Heart right ventricle (tissue), 16 donors: ENCODE measurements around the gene EFNA2. TPM values are rescaled to one million over a fixed set of nuclear protein-coding genes. Genes with fewer than 3 reads are reported as not detected.

Experiments
- ATAC-seq, 8 donors: fragments of 200-7000 bp; cut with Tn5 transposase; one replicate each; pipeline ENCODE4 v1.9.1; 2020; ENCODE audit warnings: mild to moderate bottlenecking in 8 of 8, moderate library complexity in 8 of 8, moderate number of reproducible peaks in 1 of 8
- DNase-seq, 2 donors: peaks; one replicate each; pipeline ENCODE4 v3.0.0-alpha.2; 2020
- H3K27ac ChIP-seq, 10 donors: fragments of 200-600 bp; sonication (generic) in 2 of 10; one replicate each; pipeline versions ENCODE4 v1.5.0 to v1.8.0; 2020 to 2022; ENCODE audit warnings: mild to moderate bottlenecking in 3 of 10
- H3K27me3 ChIP-seq, 7 donors: fragments of 200-600 bp; one replicate each; pipeline ENCODE4 v1.8.0; 2021 to 2022; ENCODE audit warnings: mild to moderate bottlenecking in 2 of 7
- H3K36me3 ChIP-seq, 9 donors: fragments of 200-600 bp; sonication (generic) in 1 of 9; one replicate each; pipeline versions ENCODE4 v1.5.0 to v1.8.0; 2020 to 2022; ENCODE audit warnings: mild to moderate bottlenecking in 2 of 9
- H3K4me1 ChIP-seq, 9 donors: fragments of 200-600 bp; sonication (generic) in 1 of 9; one replicate each; pipeline versions ENCODE4 v1.5.0 to v1.8.0; 2020 to 2022; ENCODE audit warnings: mild to moderate bottlenecking in 4 of 9
- H3K4me3 ChIP-seq, 10 donors: fragments of 200-600 bp; sonication (generic) in 2 of 10; one replicate each; pipeline versions ENCODE4 v1.5.0 to v1.8.0; 2020 to 2022; ENCODE audit warnings: mild to moderate bottlenecking in 7 of 10, moderate library complexity in 2 of 10
- H3K9me3 ChIP-seq, 11 donors: fragments of 200-600 bp in 10 of 11; sonication (generic) in 2 of 11; one replicate each; pipeline versions ENCODE4 v1.5.0 to v1.8.0; 2013 to 2022; ENCODE audit warnings: mild to moderate bottlenecking in 2 of 11, control low read depth in 1 of 11, moderate library complexity in 1 of 11
- CTCF ChIP-seq, 9 donors: fragments of 200-600 bp; sonication (generic) in 2 of 9; IDR thresholded peaks; one replicate each; pipeline versions ENCODE4 v1.5.0 to v1.8.0; 2021 to 2022; ENCODE audit warnings: antibody characterized with exemption in 9 of 9, mild to moderate bottlenecking in 5 of 9, moderate library complexity in 1 of 9
- WGBS, 2 donors: extraction: QIAGEN DNeasy Blood & Tissue Kit; methylation state at CpG; one replicate each; pipeline ENCODE4 v1.1.7; 2013; ENCODE audit warnings: inconsistent platforms in 1 of 2; 5-methylcytosine and 5-hydroxymethylcytosine counted together
- intact Hi-C, 10 donors: fragments of 100-400 bp; cut with DNase I; formaldehyde crosslinking; loops; one replicate each; pipeline versions ENCODE4 v1.11.1 to v1.14.2; 2022
- polyA plus RNA-seq, 2 donors: library from polyadenylated mRNA; stranded (reverse); fragments of 200-250 nt; gene quantifications; one replicate each; pipeline ENCODE4 v1.2.3, GENCODE V29; 2013
- total RNA-seq, 10 donors: library from RNA; stranded (reverse); fragmentation: NEBNext Ultra II Directional in 3 of 10; extraction: Animal tissue kit (Norgen Biotek cat#: 25700) in 3 of 10; gene quantifications; one replicate each; pipeline versions ENCODE4 v1.2.1 to v1.2.4, GENCODE V29; 2021 to 2023
- donor health status: Arrhythmogenic right ventricular cardiomyopathy.
- donor health status: ischemic (EF 13 %, LVEDD 7.1; RV severe dilation, severe dysfunction).
- donor health status: healthy with polysubstance abuse.
- donor health status: DM: no; HTN: yes; CAD: no.
- donor health status: DM: no; HTN: no; CAD: no.
- donor health status: ischemic (EF 25% LVEDD 6.9; RV normal size, moderate dysfunction).
- donor health status: ischemic (EF 25% LVEDD 5.7; RV mildly dilated, moderate dysfunction).
- donor health status: healthy.
- donor health status: DM: yes; HTN: yes; CAD: no.
- donor health status: Ischemic cardiomyopathy.
- donor health status: ischemic (EF 35%, LVEDD 5.7; RV mildly dilated, moderate dysfunction).
- donor health status: nonischemic (EF 11% LVEDD 7.7; RV severe dilation, severe dysfunction).
- donor health status: DM: yes; HTN: yes; CAD: no.
- donor health status: PGD.
- donor health status: ischemic (EF 29% LVEDD 5.4; RV normal size, mild dysfunction).
- donor health status: nonischemic (EF 23%, LVEDD 6.1; RV moderate dilation, normal function).

Gene EFNA2
- total and polyA plus RNA-seq, 12 donors: 0.04 to 0.45 TPM; not detected in 10

- WGBS, 2 donors: 83 to 86% methylated on average over 41 of the region's 41 CpGs
- H3K9me3 ChIP-seq: no peaks in the 10 kb centered on the region
- no peak overlapping the region for H3K27ac ChIP-seq
- no peak for ATAC-seq
- no peaks in the 10 kb centered on the region for H3K36me3 ChIP-seq
- intact Hi-C loops: loop anchor here in 5 of 10 donors (5.0 to 10.0 kb wide), 4 partner anchors 66 to 86 kb away; a partner anchor contains a TSS
- TF ChIP-seq CTCF (IDR thresholded peaks at IDR 0.05): no peak
- H3K27me3 ChIP-seq: peaks cover 21 to 94% (median 89%) of the 10 kb centered on the region in 7 donors
- H3K4me1 ChIP-seq: peaks cover 0 to 16% (median 3%) of the 10 kb centered on the region in 9 donors
- no peak overlapping the region for H3K4me3 ChIP-seq
- no peak for DNase-seq
These were observed 3.4 kb downstream of the EFNA2 start for GRCh38 chr19:1288833-1289685.

GRCh38 chr19:1289686-1290025, 4.0 kb downstream of the EFNA2 start:
- intact Hi-C loops: loop anchor here in 5 of 10 donors (5.0 to 10.0 kb wide), 4 partner anchors 65 to 85 kb away; a partner anchor contains a TSS
- TF ChIP-seq CTCF (IDR thresholded peaks at IDR 0.05): no peak
- H3K27me3 ChIP-seq: peaks cover 17 to 94% (median 89%) of the 10 kb centered on the region in 7 donors

GRCh38 chr19:1290196-1290702, 4.6 kb downstream of the EFNA2 start:
- Histone ChIP-seq H3K9me3 (no peaks in the 10 kb centered on the region), H3K27ac (no peak overlapping the region), H3K4me3 (no peak overlapping the region), H3K27me3 (peaks cover 21 to 94% (median 88%) of the 10 kb centered on the region in 7 donors), H3K4me1 (peaks cover 0 to 16% (median 3%) of the 10 kb centered on the region in 9 donors), H3K36me3 (no peaks in the 10 kb centered on the region)
- TF ChIP-seq CTCF (IDR thresholded peaks at IDR 0.05): no peak
- ATAC-seq (no peak), DNase-seq (no peak)
- 88 to 93% methylated on average over 24 of the region's 24 CpGs for WGBS, 2 donors
- intact Hi-C loops: no loop called here

More at GRCh38 chr19:1289686-1290025, 4.0 kb downstream of the EFNA2 start:
- no peak for ATAC-seq
- 81 to 85% methylated on average over 19 of the region's 19 CpGs for WGBS, 2 donors
- Histone ChIP-seq H3K36me3 (no peaks in the 10 kb centered on the region), H3K4me1 (peaks cover 0 to 16% (median 3%) of the 10 kb centered on the region in 9 donors), H3K9me3 (no peaks in the 10 kb centered on the region), H3K27ac (no peak overlapping the region), H3K4me3 (no peak overlapping the region)
- DNase-seq: no peak

GRCh38 chr19:1290703-1291651, 5.3 kb downstream of the EFNA2 start:
- intact Hi-C loops: no loop called here
- H3K27me3 ChIP-seq: peaks cover 21 to 95% (median 89%) of the 10 kb centered on the region in 7 donors

More at GRCh38 chr19:1290703-1291651, 5.3 kb downstream of the EFNA2 start:
- no peaks in the 10 kb centered on the region for H3K9me3 ChIP-seq
- DNase-seq: no peak
- WGBS, 2 donors: 76 to 78% methylated on average over 38 to 40 of the region's 40 CpGs
- ATAC-seq: no peak
- no peak for TF ChIP-seq CTCF (IDR thresholded peaks at IDR 0.05)
- H3K4me1 ChIP-seq: peaks cover 0 to 20% (median 8%) of the 10 kb centered on the region in 9 donors
- no peaks in the 10 kb centered on the region for H3K36me3 ChIP-seq
- H3K27ac ChIP-seq: no peak overlapping the region
- H3K4me3 ChIP-seq: no peak overlapping the region
